Subcutaneous adipose tissue (tissue), 4 donors: ENCODE measurements around the gene CPNE4. TPM values are rescaled to one million over a fixed set of nuclear protein-coding genes. Genes with fewer than 3 reads are reported as not detected.

ENCODE experiments used
- total RNA-seq, 4 donors: library from RNA; depleted of rRNA; stranded (reverse); fragments of >200 nt; gene quantifications; one replicate each; pipeline ENCODE4 v1.1.0, GENCODE V29; 2016
- TF ChIP-seq, protein P1 (sequence below): fragments of 450-650 bp; IDR thresholded peaks from one replicate; pipeline ENCODE4 v1.5.1; 2016; ENCODE audit warnings: low read depth, mild to moderate bottlenecking, control low read depth, antibody characterized with exemption, moderate library complexity

The CPNE4 gene
- total RNA-seq, 4 donors from 2014 or later = not detected

DNA sequence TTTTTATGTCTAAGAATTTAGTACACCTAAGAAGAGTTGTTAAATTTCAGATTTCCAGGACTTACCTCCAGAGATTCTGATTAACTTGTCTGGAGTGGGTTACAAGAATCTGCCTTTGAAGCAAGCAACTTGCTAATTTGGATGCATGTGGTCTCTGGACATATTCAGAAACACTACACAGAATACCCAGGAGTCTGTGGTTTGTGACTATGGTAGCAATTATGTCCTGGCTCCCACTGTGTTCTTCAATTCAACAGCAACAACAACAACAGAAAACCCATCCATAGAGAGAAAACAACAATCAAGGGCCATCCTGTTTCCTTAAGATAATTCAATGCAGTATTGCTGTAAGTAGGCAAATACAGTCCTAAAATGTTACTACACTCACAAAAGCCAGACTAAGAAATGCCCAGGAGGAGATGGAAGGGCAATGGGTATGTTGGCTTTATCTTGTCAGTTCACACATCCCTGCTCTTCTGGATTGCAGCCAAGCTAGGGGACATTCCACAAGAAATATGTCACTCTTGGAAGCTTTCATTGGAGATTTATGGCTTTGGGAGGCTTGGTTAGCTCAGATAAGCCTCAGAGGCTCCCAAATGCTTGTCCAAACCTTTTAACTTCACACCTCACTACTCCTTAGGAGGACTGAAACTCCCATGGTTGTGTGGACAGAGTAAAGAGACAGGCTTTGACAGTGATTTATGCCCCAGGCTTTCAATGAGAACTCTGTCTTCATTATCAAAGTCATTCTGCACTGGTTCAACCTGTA is 432.6 kb downstream of the CPNE4 start:
- TF ChIP-seq, protein P1, sequence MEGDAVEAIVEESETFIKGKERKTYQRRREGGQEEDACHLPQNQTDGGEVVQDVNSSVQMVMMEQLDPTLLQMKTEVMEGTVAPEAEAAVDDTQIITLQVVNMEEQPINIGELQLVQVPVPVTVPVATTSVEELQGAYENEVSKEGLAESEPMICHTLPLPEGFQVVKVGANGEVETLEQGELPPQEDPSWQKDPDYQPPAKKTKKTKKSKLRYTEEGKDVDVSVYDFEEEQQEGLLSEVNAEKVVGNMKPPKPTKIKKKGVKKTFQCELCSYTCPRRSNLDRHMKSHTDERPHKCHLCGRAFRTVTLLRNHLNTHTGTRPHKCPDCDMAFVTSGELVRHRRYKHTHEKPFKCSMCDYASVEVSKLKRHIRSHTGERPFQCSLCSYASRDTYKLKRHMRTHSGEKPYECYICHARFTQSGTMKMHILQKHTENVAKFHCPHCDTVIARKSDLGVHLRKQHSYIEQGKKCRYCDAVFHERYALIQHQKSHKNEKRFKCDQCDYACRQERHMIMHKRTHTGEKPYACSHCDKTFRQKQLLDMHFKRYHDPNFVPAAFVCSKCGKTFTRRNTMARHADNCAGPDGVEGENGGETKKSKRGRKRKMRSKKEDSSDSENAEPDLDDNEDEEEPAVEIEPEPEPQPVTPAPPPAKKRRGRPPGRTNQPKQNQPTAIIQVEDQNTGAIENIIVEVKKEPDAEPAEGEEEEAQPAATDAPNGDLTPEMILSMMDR = no peak

DNA sequence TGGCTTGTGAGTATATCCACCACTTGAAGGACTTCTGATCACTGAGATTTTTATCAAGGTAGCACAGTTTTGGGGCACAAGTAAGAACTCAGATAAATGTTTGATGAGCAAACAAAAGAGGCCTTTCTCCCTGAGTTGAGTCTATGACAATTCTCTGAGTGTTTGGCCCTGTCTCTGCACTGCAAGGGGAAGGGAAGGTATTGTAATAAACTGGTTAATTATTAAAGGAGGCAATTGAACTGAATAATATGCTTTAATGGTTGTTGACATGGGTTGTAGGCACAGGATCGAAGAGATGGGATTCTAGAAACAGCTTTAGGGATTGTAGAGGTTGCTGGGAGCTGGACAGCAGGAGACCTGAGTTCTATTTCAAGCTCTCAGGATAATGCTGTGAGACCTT is 437.0 kb downstream of the CPNE4 start:
- TF ChIP-seq, protein P1 = no peak

- TF ChIP-seq, protein P1 = no peak
Observed at GRCh38 chr3:131596884-131597283, 437.9 kb downstream of the CPNE4 start.

DNA sequence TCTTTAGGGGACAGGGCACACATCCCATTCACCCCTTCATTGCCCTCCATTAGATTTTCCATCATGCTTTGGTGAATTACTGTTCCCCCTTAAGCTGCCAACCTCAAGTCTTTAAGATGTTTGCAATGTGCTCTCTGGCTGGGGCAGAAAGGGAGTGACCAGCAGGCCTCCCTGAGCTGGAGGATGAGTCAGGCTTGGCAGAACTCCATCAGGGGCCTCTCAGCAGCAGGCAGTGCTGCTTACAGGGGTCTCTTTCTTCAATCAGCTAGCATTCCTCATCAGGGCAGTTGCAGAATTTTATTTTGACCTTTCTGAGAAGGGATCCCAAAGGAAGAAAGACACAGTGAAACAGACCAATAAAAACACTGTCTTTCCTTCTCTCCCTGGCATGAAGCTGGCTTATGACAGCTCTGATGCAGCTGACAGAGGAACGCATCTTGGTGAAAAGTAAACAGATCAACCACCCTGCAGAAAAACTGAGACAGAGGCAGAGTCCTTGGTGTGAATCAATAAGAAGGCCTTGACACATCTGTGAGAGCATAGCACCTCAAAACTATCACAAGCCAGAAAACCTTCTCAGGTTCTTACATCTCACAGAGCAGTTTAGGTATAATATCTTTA is 443.3 kb downstream of the CPNE4 start:
- TF ChIP-seq, protein P1 = no peak

DNA sequence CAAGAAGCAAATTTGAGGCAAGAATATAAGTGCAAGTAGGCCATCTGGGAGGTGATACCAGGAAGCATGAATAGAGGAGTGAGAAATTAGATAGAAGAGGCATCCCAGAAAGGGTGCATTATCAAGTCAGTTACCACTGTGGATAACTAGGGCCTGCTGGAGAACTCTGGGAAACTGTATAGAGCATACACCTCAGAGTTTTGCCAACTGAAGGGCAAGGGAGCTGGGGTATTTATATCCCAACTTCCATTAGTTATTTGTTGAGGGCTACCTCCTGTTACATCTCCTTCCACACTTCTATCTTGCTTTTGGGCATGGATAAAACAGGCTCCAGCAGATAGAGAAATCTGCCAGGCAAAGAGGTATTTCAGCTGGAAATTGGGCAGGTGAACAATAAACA is 448.5 kb downstream of the CPNE4 start:
- TF ChIP-seq, protein P1 = no peak

DNA sequence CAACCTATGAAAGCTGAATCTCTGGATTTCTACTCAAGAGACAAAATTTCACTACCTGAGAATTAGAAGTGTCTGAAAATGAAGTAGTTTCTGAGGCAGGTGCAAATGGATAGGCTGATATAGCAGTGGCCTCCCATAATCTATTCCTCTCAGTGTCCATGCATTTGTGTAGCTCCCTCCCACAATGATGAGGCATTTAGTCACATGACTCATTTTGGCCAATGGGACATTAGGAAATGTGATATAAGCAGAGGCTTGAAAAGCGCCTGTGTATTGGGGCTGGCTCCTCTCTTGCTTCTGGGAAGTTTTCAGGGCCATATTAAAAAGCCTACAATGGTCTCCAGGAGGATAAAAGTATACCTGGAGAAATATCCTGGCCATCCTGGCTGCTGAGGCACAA is 452.4 kb downstream of the CPNE4 start:
- TF ChIP-seq, protein P1 = no peak

DNA sequence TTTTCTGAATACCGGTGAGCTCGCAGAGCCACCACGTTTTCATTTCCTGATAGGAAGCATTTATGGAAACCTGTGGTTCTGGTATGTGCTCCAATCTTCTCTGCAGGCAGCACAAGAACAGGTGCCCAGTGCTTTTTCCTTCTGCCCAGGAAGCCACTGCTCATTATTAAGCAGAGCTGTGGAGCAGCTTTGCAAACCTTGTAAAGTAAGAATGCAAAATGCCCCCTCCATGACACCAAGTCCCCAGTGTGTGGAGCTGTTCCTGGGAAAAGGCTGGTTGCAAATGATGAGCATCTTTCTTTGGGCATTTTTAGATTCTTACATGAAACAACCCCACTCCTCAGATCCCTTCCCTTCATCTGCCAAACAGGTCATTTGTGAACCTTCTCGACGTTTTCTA is 466.4 kb downstream of the CPNE4 start:
- TF ChIP-seq, protein P1 = no peak
